Measurements from ENCODE around the gene FAM193B.

GRCh38 chr5:177575488-177575887 lies 21.1 kb upstream of the FAM193B start:
- TF ChIP-seq CTCF (IDR thresholded peaks at IDR 0.05 in 2 of 3, conservative IDR thresholded peaks at IDR 0.05 in 1 of 3; ENCODE audit: insufficient read depth in 2 of 3, low read depth in 1 of 3, low read length in 3 of 3) (no peak), ELF4 (CRISPR knock-in tag; IDR thresholded peaks at IDR 0.05) (no peak), KDM5B (IDR thresholded peaks at IDR 0.05; ENCODE audit: insufficient replicate concordance, low read depth, low read length) (no peak), YY1 (IDR thresholded peaks at IDR 0.05; ENCODE audit: borderline replicate concordance in 1 of 3, control insufficient read depth in 1 of 3, extremely low read depth in 1 of 3, insufficient read depth in 3 of 3, insufficient read length in 1 of 3, insufficient replicate concordance in 2 of 3, low read depth in 1 of 3, low read length in 2 of 3) (no peak), SRF (CRISPR knock-in tag; IDR thresholded peaks at IDR 0.05) (no peak), ZNF224 (CRISPR knock-in tag; IDR thresholded peaks at IDR 0.05) (no peak), CBX8 (IDR thresholded peaks at IDR 0.05; ENCODE audit: borderline replicate concordance, extremely low read depth, low read depth, low read length, poor library complexity, severe bottlenecking) (no peak), ZFP1 (CRISPR knock-in tag; IDR thresholded peaks at IDR 0.05) (no peak), HLTF (IDR thresholded peaks at IDR 0.05) (no peak)

Measured in K562 (cell line).